Loucy (cell line): ENCODE data around the gene TRAF4.

ENCODE experiments used
- H2AFZ ChIP-seq: fragments of 200-600 bp; sonication (generic); 2 replicates; pipeline ENCODE4 v1.6.0; 2016; ENCODE audit warnings: antibody characterized with exemption, mild to moderate bottlenecking, low read length, moderate library complexity
- H3F3A ChIP-seq: fragments of 200-600 bp; 2 replicates; pipeline ENCODE4 v1.6.0; 2016; ENCODE audit warnings: antibody characterized with exemption, low read depth, mild to moderate bottlenecking
- H3K27me3 ChIP-seq: fragments of 200-600 bp; sonication (generic); 2 replicates; pipeline ENCODE4 v1.6.1; 2014; ENCODE audit warnings: low read length, mild to moderate bottlenecking; ENCODE audit not compliant: insufficient read depth, poor library complexity, severe bottlenecking
- H3K36me3 ChIP-seq: fragments of 200-600 bp; sonication (generic); 2 replicates; pipeline ENCODE4 v1.6.1; 2016; ENCODE audit warnings: low read length; ENCODE audit not compliant: insufficient read depth
- H3K4me1 ChIP-seq: fragments of 200-600 bp; sonication (generic); 2 replicates; pipeline ENCODE4 v1.5.1; 2014; ENCODE audit warnings: low read length, mild to moderate bottlenecking; ENCODE audit not compliant: insufficient read depth, poor library complexity, severe bottlenecking
- H3K4me2 ChIP-seq: fragments of 200-600 bp; sonication (generic); 2 replicates; pipeline ENCODE4 v1.6.0; 2014; ENCODE audit warnings: antibody characterized with exemption, low read length, low read depth, mild to moderate bottlenecking; ENCODE audit not compliant: poor library complexity, severe bottlenecking
- H3K4me3 ChIP-seq: fragments of 200-600 bp; sonication (generic); 2 replicates; pipeline ENCODE4 v1.5.1; 2014; ENCODE audit warnings: low read length, mild to moderate bottlenecking, mixed read lengths; ENCODE audit not compliant: poor library complexity, severe bottlenecking
- H3K79me2 ChIP-seq: fragments of 200-600 bp; sonication (generic); 2 replicates; pipeline ENCODE4 v1.6.1; 2014; ENCODE audit warnings: low read length; ENCODE audit not compliant: insufficient read depth
- H3K9ac ChIP-seq: fragments of 200-600 bp; sonication (generic); 2 replicates; pipeline ENCODE4 v1.6.0; 2014; ENCODE audit warnings: mild to moderate bottlenecking, low read depth, low read length, moderate library complexity; ENCODE audit not compliant: poor library complexity, severe bottlenecking
- H3K9me2 ChIP-seq: fragments of 200-600 bp; sonication (generic); replicated peaks from 2 replicates; pipeline ENCODE4 v1.6.1; 2016; ENCODE audit warnings: low read depth, low read length, mixed read lengths
- H3K9me3 ChIP-seq: fragments of 200-600 bp; sonication (generic); 2 replicates; pipeline ENCODE4 v1.6.1; 2014; ENCODE audit warnings: mild to moderate bottlenecking, antibody characterized with exemption, low read length, low read depth; ENCODE audit not compliant: insufficient read depth
- H4K20me1 ChIP-seq: fragments of 200-600 bp; sonication (generic); 2 replicates; pipeline ENCODE4 v1.6.0; 2014; ENCODE audit warnings: antibody characterized with exemption, low read length, mild to moderate bottlenecking; ENCODE audit not compliant: insufficient read depth, poor library complexity, severe bottlenecking
- EZH2phosphoT487 ChIP-seq: fragments of 200-600 bp; IDR thresholded peaks from 2 replicates; pipeline ENCODE4 v1.6.1; 2018; ENCODE audit warnings: antibody characterized with exemption, mild to moderate bottlenecking, moderate library complexity, borderline replicate concordance
- TF ChIP-seq, protein P1 (sequence below): fragments of 200-600 bp; sonication (generic); conservative IDR thresholded peaks from 2 replicates; pipeline ENCODE4 v1.5.1; 2014; ENCODE audit warnings: mild to moderate bottlenecking, antibody characterized with exemption, low read length

The TRAF4 gene

DNA sequence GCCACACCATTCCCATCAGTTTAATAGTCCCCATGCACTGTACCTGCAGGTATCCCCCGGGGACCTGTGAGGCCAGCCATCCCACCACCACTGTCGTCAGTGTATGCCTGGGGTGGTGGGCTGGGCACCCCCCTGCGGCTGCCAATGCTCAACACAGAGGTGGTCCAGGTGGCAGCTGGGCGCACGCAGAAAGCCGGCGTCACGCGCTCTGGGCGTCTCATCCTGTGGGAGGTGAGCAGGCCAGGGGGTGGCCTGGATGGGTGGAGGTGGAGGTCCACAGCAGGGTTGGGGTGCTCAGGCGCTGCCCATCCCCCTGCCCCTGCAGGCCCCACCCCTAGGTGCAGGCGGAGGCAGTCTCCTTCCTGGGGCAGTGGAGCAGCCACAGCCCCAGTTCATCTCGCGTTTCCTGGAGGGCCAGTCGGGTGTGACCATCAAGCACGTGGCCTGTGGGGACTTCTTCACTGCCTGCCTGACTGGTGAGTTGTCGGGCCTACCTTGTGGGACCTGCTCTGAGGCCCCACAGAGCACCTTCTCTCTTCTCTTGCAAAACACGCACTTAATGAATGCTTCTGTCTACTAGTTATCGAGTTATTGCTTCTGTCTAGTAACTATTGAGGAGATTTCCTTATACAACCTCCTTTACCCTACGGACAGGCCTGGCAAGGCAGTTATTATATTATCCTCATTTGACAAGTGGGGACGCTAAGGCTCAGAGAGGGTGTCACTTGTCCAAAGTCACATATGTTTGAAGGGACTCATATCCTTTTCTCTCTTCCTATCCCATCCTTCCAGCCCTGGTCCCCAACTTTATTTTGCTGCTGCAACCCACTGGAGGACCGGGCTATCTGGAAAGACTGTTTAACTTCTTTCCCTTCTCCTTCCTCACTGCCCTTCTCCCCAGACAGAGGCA lies 5.8 kb upstream of the TRAF4 start:
- Histone ChIP-seq H3K9ac (peak overlapping the region; percentile 28), H3K36me3 (no peaks in the 10 kb centered on the region)

DNA sequence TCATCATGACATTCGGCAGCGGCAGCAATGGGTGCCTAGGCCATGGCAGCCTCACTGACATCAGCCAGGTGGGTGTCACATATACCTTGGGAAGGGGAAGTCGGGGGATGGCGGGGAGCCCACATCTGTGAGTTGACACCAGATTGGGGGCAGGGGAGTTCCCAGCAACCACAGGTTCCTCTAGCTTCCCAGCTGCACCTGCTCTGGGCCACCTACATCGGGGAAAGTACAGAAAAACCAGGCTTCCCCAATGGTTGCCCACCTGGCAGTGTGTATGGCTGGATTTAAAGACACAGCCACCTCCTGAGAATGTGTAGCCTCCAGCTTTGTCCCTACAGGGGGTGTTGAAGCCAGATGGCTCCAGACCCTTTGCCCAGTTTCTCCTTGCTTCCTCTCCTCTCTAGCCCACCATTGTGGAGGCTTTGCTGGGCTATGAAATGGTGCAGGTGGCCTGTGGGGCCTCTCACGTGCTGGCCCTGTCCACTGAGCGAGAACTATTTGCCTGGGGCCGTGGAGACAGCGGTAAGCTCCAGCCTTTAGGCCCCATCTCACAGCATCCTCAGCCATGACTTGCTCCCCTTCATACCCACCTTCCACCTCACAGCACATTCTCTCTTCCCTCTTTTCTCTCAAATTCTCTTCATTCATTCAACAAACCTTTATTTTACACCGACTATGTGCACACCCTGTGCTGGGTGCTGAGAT lies 5.0 kb upstream of the TRAF4 start:
- no peak overlapping the region for H2AFZ ChIP-seq
- H3K27me3 ChIP-seq: no peaks in the 10 kb centered on the region
- no peaks in the 10 kb centered on the region for H3K79me2 ChIP-seq
- no peaks in the 10 kb centered on the region for H3F3A ChIP-seq
- H3K9me3 ChIP-seq: no peaks in the 10 kb centered on the region
- TF ChIP-seq EZH2phosphoT487: no peak
- TF ChIP-seq, protein P1, sequence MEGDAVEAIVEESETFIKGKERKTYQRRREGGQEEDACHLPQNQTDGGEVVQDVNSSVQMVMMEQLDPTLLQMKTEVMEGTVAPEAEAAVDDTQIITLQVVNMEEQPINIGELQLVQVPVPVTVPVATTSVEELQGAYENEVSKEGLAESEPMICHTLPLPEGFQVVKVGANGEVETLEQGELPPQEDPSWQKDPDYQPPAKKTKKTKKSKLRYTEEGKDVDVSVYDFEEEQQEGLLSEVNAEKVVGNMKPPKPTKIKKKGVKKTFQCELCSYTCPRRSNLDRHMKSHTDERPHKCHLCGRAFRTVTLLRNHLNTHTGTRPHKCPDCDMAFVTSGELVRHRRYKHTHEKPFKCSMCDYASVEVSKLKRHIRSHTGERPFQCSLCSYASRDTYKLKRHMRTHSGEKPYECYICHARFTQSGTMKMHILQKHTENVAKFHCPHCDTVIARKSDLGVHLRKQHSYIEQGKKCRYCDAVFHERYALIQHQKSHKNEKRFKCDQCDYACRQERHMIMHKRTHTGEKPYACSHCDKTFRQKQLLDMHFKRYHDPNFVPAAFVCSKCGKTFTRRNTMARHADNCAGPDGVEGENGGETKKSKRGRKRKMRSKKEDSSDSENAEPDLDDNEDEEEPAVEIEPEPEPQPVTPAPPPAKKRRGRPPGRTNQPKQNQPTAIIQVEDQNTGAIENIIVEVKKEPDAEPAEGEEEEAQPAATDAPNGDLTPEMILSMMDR: no peak
- H3K4me2 ChIP-seq: peak overlapping the region; percentile 2
- no peak overlapping the region for H3K4me3 ChIP-seq
- H3K9ac ChIP-seq: peak overlapping the region; percentile 28
- no peaks in the 10 kb centered on the region for H3K36me3 ChIP-seq
- no peaks in the 10 kb centered on the region for H4K20me1 ChIP-seq
- H3K4me1 ChIP-seq: peaks cover 19% of the 10 kb centered on the region
- H3K9me2 ChIP-seq: no peaks in the 10 kb centered on the region

More for the DNA sequence above, 5.8 kb upstream of the TRAF4 start:
- H3K79me2 ChIP-seq: no peaks in the 10 kb centered on the region
- no peaks in the 10 kb centered on the region for H3F3A ChIP-seq
- H4K20me1 ChIP-seq: no peaks in the 10 kb centered on the region
- H3K9me3 ChIP-seq: no peaks in the 10 kb centered on the region
- H3K27me3 ChIP-seq: no peaks in the 10 kb centered on the region
- H3K4me1 ChIP-seq: peaks cover 12% of the 10 kb centered on the region
- no peak overlapping the region for H3K4me3 ChIP-seq
- peak overlapping the region; percentile 7; the same call in 1 of the 2 replicates for H2AFZ ChIP-seq
- TF ChIP-seq EZH2phosphoT487: no peak
- TF ChIP-seq, protein P1: no peak
- H3K4me2 ChIP-seq: peak overlapping the region; percentile 2
- no peaks in the 10 kb centered on the region for H3K9me2 ChIP-seq

DNA sequence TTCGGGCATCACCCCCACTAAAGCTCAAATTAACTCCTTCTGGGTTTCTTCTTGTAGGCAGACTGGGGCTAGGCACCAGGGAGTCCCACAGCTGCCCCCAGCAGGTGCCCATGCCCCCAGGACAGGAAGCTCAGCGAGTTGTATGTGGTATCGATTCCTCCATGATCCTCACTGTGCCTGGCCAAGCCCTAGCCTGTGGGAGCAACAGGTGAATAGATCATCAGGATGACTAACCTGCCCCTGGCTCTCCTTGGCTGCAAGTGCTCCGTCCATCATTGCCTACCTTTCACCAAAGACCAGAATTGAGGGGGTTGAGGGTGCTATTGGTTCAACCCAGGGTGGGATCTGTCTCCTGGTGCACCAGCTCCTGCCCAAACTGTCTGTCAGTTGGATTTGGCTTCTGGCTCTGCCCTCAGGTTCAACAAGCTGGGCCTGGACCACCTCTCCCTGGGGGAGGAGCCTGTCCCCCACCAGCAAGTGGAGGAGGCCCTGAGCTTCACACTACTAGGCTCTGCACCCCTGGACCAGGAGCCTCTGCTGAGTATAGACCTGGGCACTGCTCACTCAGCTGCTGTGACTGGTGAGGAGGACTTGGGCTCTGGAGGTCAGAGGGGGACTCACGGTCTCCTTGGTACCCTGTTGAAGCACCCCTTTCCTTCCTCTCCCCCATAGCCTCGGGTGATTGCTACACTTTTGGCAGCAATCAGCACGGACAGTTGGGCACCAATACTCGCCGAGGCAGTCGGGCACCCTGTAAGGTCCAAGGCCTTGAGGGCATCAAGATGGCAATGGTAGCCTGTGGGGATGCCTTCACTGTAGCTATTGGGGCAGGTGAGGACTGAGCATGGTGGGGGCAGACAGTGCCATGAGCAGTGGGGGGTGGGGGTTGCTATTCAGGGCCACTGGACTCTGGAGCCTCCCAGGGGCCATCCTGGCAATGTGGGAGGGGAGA lies 3.1 kb upstream of the TRAF4 start:
- H3K9ac ChIP-seq: no peak overlapping the region

More for the DNA sequence above, 3.1 kb upstream of the TRAF4 start:
- TF ChIP-seq, protein P1: no peak
- TF ChIP-seq EZH2phosphoT487: no peak
- Histone ChIP-seq H3K36me3 (no peaks in the 10 kb centered on the region), H3K4me1 (peaks cover 25% of the 10 kb centered on the region), H3K9me2 (no peaks in the 10 kb centered on the region), H3K79me2 (peaks cover 18% of the 10 kb centered on the region), H3K27me3 (no peaks in the 10 kb centered on the region), H3K4me3 (no peak overlapping the region), H3F3A (no peaks in the 10 kb centered on the region), H4K20me1 (peaks cover 6% of the 10 kb centered on the region), H2AFZ (no peak overlapping the region), H3K4me2 (no peak overlapping the region), H3K9me3 (no peaks in the 10 kb centered on the region)
